Fibroblast of lung (primary cell): ENCODE data around the gene DENND6B. TPM values are rescaled to one million over a fixed set of nuclear protein-coding genes. Genes with fewer than 3 reads are reported as not detected.

Experiments used
- DNase-seq, 2 donors: peaks; one replicate each; pipeline versions ENCODE4 v3.0.0 to v3.0.0-alpha.2; 2010; ENCODE audit warnings: low read depth in 2 of 2
- H2AFZ ChIP-seq: 2 replicates; pipeline ENCODE4 v1.5.1; 2012; ENCODE audit warnings: low read length, control low read depth, inconsistent platforms
- H3K27ac ChIP-seq: 2 replicates; pipeline ENCODE4 v1.5.1; 2011; ENCODE audit warnings: low read length, control low read depth; ENCODE audit not compliant: insufficient read depth
- H3K27me3 ChIP-seq: 2 replicates; pipeline ENCODE4 v1.5.1; 2011; ENCODE audit warnings: mild to moderate bottlenecking, low read length; ENCODE audit not compliant: control insufficient read depth, insufficient read depth
- H3K36me3 ChIP-seq: 2 replicates; pipeline ENCODE4 v1.5.1; 2011; ENCODE audit warnings: low read length; ENCODE audit not compliant: control insufficient read depth, insufficient read depth
- H3K4me1 ChIP-seq: 2 replicates; pipeline ENCODE4 v1.5.1; 2011; ENCODE audit warnings: low read length; ENCODE audit not compliant: control insufficient read depth, insufficient read depth; ENCODE audit errors: extremely low read depth
- H3K4me2 ChIP-seq: 2 replicates; pipeline ENCODE4 v1.5.1; 2011; ENCODE audit warnings: low read length, control low read depth; ENCODE audit not compliant: insufficient read depth; ENCODE audit errors: extremely low read depth
- H3K4me3 ChIP-seq, 4 experiments: fragments of 200-600 bp in 1 of 4; sonication (generic) in 1 of 4; replicated peaks in 1 of 4; 2 replicates each; pipeline ENCODE4 v1.5.1; 2011 to 2016; ENCODE audit warnings: low read length in 4 of 4, low read depth in 3 of 4, mild to moderate bottlenecking in 3 of 4, control low read depth in 2 of 4, inconsistent platforms in 1 of 4, mixed read lengths in 1 of 4; ENCODE audit not compliant: insufficient read depth in 1 of 4; ENCODE audit errors: control extremely low read depth in 1 of 4
- H3K79me2 ChIP-seq: 2 replicates; pipeline ENCODE4 v1.5.1; 2012; ENCODE audit warnings: mild to moderate bottlenecking, low read length, inconsistent platforms; ENCODE audit not compliant: control insufficient read depth, insufficient read depth
- H3K9ac ChIP-seq: 2 replicates; pipeline ENCODE4 v1.5.1; 2011; ENCODE audit warnings: mild to moderate bottlenecking, low read length, control low read depth; ENCODE audit not compliant: insufficient read depth
- H3K9me3 ChIP-seq: 2 replicates; pipeline ENCODE4 v1.5.1; 2012; ENCODE audit warnings: low read depth, low read length; ENCODE audit not compliant: control insufficient read depth, insufficient read depth
- H4K20me1 ChIP-seq: 2 replicates; pipeline ENCODE4 v1.5.1; 2011; ENCODE audit warnings: low read length; ENCODE audit not compliant: control insufficient read depth, insufficient read depth; ENCODE audit errors: extremely low read depth
- EZH2 ChIP-seq: IDR thresholded peaks from 2 replicates; pipeline ENCODE4 v1.5.1; 2012; ENCODE audit warnings: low read length, control low read depth, mild to moderate bottlenecking; ENCODE audit errors: missing control alignments
- polyA plus RNA-seq, 2 donors: library from polyadenylated mRNA; depleted of rRNA in 1 of 2; stranded (reverse) in 1 of 2; unstranded in 1 of 2; fragments of >200 nt; gene quantifications; 2 replicates each; pipeline ENCODE4 v1.2.1, GENCODE V29; 2011 to 2012; ENCODE audit warnings: missing spikeins in 1 of 2
- total RNA-seq: library from RNA; depleted of rRNA; stranded (reverse); fragments of >200 nt; gene quantifications from 2 replicates; pipeline ENCODE4 v1.2.1, GENCODE V29; 2014
- TF ChIP-seq, protein P1 (sequence below), 2 donors: IDR thresholded peaks in 1 of 2; conservative IDR thresholded peaks in 1 of 2; 1 replicate in 1 of 2; 2 replicates in 1 of 2; pipeline ENCODE4 v1.5.1; 2011 to 2012; ENCODE audit warnings: low read length in 2 of 2, control low read depth in 1 of 2, inconsistent platforms in 1 of 2, low read depth in 1 of 2, mild to moderate bottlenecking in 1 of 2

Gene DENND6B
- total and polyA plus RNA-seq, 2 donors (not counting 1 experiment from before 2014, with no cell fraction given) = 1.9 to 2.0 TPM

DNA sequence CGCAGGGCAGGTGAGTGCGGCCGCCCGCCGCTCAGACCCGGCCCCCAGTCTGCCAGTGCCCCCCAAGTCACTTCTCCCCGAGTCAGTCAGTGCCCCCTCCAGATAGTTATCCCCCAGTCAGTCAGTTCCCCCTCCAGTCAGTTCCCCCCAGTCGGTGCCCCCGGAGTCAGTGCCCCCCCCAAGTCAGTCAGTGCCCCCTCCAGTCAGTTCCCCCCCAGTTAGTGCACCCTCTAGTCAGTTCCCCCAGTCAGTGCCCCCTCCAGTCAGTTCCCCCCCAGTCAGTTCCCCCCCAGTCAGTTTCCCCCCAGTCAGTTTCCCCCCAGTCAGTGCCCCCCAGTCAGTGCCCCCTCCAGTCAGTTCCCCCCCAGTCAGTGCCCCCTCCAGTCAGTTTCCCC is 16.7 kb upstream of the DENND6B start:
- Histone ChIP-seq H3K79me2 (peaks cover 26% of the 10 kb centered on the region), H4K20me1 (no peaks in the 10 kb centered on the region), H3K4me3 (peak overlapping the region; percentile 52 to 73 (median 62)), H3K36me3 (no peaks in the 10 kb centered on the region), H3K4me1 (peaks cover 3% of the 10 kb centered on the region), H3K9ac (peak overlapping the region; percentile 83), H2AFZ (no peak overlapping the region), H3K27me3 (no peaks in the 10 kb centered on the region), H3K9me3 (no peaks in the 10 kb centered on the region), H3K4me2 (no peak overlapping the region), H3K27ac (peak overlapping the region; percentile 47)
- no peak for DNase-seq
- TF ChIP-seq, protein P1, sequence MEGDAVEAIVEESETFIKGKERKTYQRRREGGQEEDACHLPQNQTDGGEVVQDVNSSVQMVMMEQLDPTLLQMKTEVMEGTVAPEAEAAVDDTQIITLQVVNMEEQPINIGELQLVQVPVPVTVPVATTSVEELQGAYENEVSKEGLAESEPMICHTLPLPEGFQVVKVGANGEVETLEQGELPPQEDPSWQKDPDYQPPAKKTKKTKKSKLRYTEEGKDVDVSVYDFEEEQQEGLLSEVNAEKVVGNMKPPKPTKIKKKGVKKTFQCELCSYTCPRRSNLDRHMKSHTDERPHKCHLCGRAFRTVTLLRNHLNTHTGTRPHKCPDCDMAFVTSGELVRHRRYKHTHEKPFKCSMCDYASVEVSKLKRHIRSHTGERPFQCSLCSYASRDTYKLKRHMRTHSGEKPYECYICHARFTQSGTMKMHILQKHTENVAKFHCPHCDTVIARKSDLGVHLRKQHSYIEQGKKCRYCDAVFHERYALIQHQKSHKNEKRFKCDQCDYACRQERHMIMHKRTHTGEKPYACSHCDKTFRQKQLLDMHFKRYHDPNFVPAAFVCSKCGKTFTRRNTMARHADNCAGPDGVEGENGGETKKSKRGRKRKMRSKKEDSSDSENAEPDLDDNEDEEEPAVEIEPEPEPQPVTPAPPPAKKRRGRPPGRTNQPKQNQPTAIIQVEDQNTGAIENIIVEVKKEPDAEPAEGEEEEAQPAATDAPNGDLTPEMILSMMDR (conservative IDR thresholded peaks at IDR 0.05 in 1 of 2, IDR thresholded peaks at IDR 0.05 in 1 of 2; ENCODE audit: low read depth in 1 of 2, low read length in 2 of 2) = no peak
- no peak for TF ChIP-seq EZH2

DNA sequence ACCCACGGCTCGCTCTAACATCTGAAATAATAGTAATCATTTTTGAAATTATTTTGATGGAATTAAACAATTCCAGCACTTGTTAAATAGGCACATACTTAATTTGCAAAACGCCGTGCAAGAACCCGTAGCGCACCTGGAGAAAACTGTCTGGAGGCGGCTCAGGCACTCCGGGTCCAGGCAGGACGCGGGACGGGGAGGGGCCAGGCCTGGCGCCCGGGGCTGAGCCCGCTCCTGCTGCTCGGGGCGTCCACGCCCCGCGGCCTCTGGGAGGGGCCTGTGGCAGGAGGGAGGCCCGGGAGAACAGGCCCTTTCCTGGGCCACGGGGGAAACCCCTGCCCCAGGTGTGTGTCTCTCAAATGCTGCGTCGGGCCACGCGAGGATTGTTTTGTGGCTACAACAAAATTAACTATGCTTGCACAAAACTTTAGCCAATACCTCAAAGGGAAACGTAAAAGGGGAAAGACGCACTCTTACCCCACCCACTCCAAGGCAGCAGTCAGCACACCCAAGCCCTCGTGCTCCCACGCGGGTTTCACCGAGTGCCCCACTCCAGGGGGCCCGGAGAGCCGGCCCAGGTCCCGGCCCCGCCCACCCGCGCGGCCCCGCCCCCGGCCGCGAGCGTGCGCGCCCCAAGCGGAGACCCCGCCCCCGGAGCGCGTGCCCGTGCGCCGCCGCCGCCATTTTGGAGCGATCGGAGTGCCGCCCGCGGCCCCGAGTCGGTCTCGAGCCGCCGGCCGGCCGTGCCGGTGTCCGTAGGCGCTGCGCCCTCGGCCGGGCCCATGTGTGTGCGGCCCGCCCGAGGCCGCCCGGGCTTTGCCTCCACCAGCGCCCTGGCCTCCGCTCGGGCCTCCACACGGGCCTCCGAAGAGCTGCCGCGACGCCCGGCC is 16.1 kb upstream of the DENND6B start, which contains the start of gene PPP6R2:
Gene PPP6R2 (plus strand): TSS at position 677 of the 890 bp plus-strand sequence. CDS start 50,582 bp downstream, outside the sequence.
- DNase-seq = peak; percentile 51 to 60
- Histone ChIP-seq H3K27me3 (no peaks in the 10 kb centered on the region), H3K4me2 (peak within 1 kb of the TSS; percentile 86), H3K36me3 (no peaks in the 10 kb centered on the region), H3K4me1 (peaks cover 3% of the 10 kb centered on the region), H3K9me3 (no peaks in the 10 kb centered on the region), H3K4me3 (peak within 1 kb of the TSS; percentile 66 to 83 (median 70)), H4K20me1 (no peaks in the 10 kb centered on the region), H2AFZ (peak within 1 kb of the TSS; percentile 60), H3K9ac (peak within 1 kb of the TSS; percentile 83), H3K27ac (peak within 1 kb of the TSS; percentile 65), H3K79me2 (peaks cover 20% of the 10 kb centered on the region)
- TF ChIP-seq, protein P1 (conservative IDR thresholded peaks at IDR 0.05 in 1 of 2, IDR thresholded peaks at IDR 0.05 in 1 of 2; ENCODE audit: low read depth in 1 of 2, low read length in 2 of 2) = no peak
- TF ChIP-seq EZH2 = no peak

DNA sequence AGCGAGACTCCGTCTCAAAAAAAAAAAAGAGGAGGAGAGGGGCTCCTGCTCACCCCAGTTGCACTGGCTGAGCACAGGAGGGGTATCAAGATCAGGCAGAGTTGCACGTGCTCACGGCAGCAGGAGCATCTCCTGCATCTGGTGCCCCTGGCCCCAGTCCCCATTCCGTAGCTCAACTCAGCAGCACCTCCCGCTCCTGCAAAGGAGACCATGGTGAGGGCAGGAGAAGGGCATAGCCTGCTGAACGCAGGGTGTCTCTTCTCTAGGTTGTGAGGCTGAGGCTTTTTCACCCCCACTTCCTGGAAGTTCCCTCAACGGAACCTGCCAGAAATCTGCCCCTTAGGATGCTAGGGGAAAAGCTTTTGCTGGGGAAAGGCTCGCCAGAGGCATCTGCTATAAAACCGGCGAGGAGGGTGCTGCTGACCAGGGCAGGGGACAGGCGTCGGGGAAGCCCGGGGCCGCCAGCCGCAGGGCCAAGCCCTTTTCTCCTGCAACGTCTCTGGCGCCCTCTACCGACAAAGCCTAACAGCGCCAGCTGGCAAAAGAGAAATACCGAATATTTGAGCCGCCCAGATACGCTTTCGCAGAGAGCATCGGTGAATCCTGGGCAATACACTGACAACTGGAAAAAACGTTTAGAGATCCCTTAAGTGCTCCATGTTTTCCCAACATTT is 15.3 kb upstream of the DENND6B start:
- Histone ChIP-seq H3K36me3 (no peaks in the 10 kb centered on the region), H3K79me2 (peaks cover 13% of the 10 kb centered on the region), H3K27me3 (no peaks in the 10 kb centered on the region), H3K4me2 (peak overlapping the region; percentile 86), H3K27ac (peak overlapping the region; percentile 65), H4K20me1 (no peaks in the 10 kb centered on the region), H2AFZ (peak overlapping the region; percentile 60), H3K9ac (no peak overlapping the region), H3K4me3 (peak overlapping the region; percentile 66 to 83 (median 70)), H3K9me3 (no peaks in the 10 kb centered on the region), H3K4me1 (peaks cover 3% of the 10 kb centered on the region)
- no peak for TF ChIP-seq EZH2
- TF ChIP-seq, protein P1 (conservative IDR thresholded peaks at IDR 0.05 in 1 of 2, IDR thresholded peaks at IDR 0.05 in 1 of 2; ENCODE audit: low read depth in 1 of 2, low read length in 2 of 2) = peak; percentile 93 to 98
- DNase-seq = peak; percentile 68 to 80
